Right atrium auricular region (tissue), 2 donors: Measurements from ENCODE around the gene ARHGEF39. TPM values are rescaled to one million over a fixed set of nuclear protein-coding genes. Genes with fewer than 3 reads are reported as not detected.
A peak's percentile ranks its signal among the peaks of the same experiment; 100 is the strongest.

Source experiments
- DNase-seq: peaks from one replicate; pipeline ENCODE4 v3.0.0-alpha.2; 2019; ENCODE audit warnings: low spot score
- H3K27ac ChIP-seq, 2 donors: fragments of 200-600 bp; sonication (generic); 1 replicate in 1 of 2; 2 replicates in 1 of 2; pipeline ENCODE4 v1.5.1; 2016 to 2019
- H3K27me3 ChIP-seq, 2 donors: fragments of 200-600 bp; sonication (generic); one replicate each; pipeline versions ENCODE4 v1.5.1 to v1.6.0; 2017 to 2019
- H3K36me3 ChIP-seq: fragments of 200-600 bp; sonication (generic); one replicate; pipeline ENCODE4 v1.5.1; 2016
- H3K4me1 ChIP-seq, 2 donors: fragments of 200-600 bp; sonication (generic); one replicate each; pipeline versions ENCODE4 v1.5.1 to v1.6.0; 2017 to 2019
- H3K4me3 ChIP-seq, 2 donors: fragments of 200-600 bp; sonication (generic); 1 replicate in 1 of 2; 2 replicates in 1 of 2; pipeline ENCODE4 v1.5.1; 2017 to 2019; ENCODE audit warnings: mild to moderate bottlenecking in 1 of 2, moderate library complexity in 1 of 2
- H3K9me3 ChIP-seq, 2 donors: fragments of 200-600 bp; sonication (generic); one replicate each; pipeline ENCODE4 v1.5.1; 2019
- CTCF ChIP-seq, 2 donors: fragments of 200-600 bp; sonication (generic); IDR thresholded peaks; one replicate each; pipeline ENCODE4 v1.5.1; 2019; ENCODE audit warnings: antibody characterized with exemption in 2 of 2
- total RNA-seq, 2 donors: library from RNA; depleted of rRNA; stranded (reverse); fragments of >200 nt; gene quantifications; one replicate each; pipeline ENCODE4 v1.1.0, GENCODE V29; 2016

The ARHGEF39 gene
- total RNA-seq, 2 donors from 2014 or later, result 0.44 TPM; not detected in 1

- H3K4me1 ChIP-seq, result peaks cover 0 to 42% of the 10 kb centered on the region in 2 donors
- H3K27ac ChIP-seq, result peak within 1 kb of the TSS; percentile 97 to 98
- H3K4me3 ChIP-seq, result peak within 1 kb of the TSS; percentile 85 to 89
- TF ChIP-seq CTCF (IDR thresholded peaks at IDR 0.05), result peak; percentile 12 to 22
- no peaks in the 10 kb centered on the region for H3K27me3 ChIP-seq
- peak; percentile 99 for DNase-seq
- peaks cover 15% of the 10 kb centered on the region for H3K36me3 ChIP-seq
- H3K9me3 ChIP-seq, result no peaks in the 10 kb centered on the region
Observed at GRCh38 chr9:35657546-35658136, 7.4 kb downstream of the ARHGEF39 start, which contains the start of gene RMRP. TSS of gene RMRP (minus strand) at chr9:35658019.

- Histone ChIP-seq H3K4me3 (peak overlapping the region; percentile 36 to 89), H3K9me3 (no peaks in the 10 kb centered on the region), H3K27me3 (no peaks in the 10 kb centered on the region), H3K4me1 (peaks cover 0 to 42% of the 10 kb centered on the region in 2 donors), H3K36me3 (peaks cover 15% of the 10 kb centered on the region), H3K27ac (peak overlapping the region; percentile 97 to 98)
- no peak for TF ChIP-seq CTCF (IDR thresholded peaks at IDR 0.05)
- DNase-seq, result no peak
Observed at GRCh38 chr9:35656831-35657545, 8.0 kb downstream of the ARHGEF39 start.

GRCh38 chr9:35656348-35656747, 8.6 kb downstream of the ARHGEF39 start:
- peaks cover 0 to 35% of the 10 kb centered on the region in 2 donors for H3K4me1 ChIP-seq
- H3K9me3 ChIP-seq, result no peaks in the 10 kb centered on the region
- no peak for TF ChIP-seq CTCF (IDR thresholded peaks at IDR 0.05)
- H3K27ac ChIP-seq, result peak overlapping the region in 1 of 2 donors; percentile 97
- DNase-seq, result no peak
- H3K27me3 ChIP-seq, result no peaks in the 10 kb centered on the region
- peaks cover 15% of the 10 kb centered on the region for H3K36me3 ChIP-seq
- H3K4me3 ChIP-seq, result no peak overlapping the region

GRCh38 chr9:35653611-35654010, 11.4 kb downstream of the ARHGEF39 start:
- Histone ChIP-seq H3K4me1 (peaks cover 0 to 9% of the 10 kb centered on the region in 2 donors), H3K27me3 (no peaks in the 10 kb centered on the region), H3K9me3 (no peaks in the 10 kb centered on the region), H3K27ac (no peak overlapping the region), H3K4me3 (no peak overlapping the region), H3K36me3 (no peaks in the 10 kb centered on the region)
- no peak for DNase-seq
- TF ChIP-seq CTCF (IDR thresholded peaks at IDR 0.05), result no peak

- Histone ChIP-seq H3K27me3 (no peaks in the 10 kb centered on the region), H3K27ac (no peak overlapping the region), H3K4me1 (peaks cover 0 to 9% of the 10 kb centered on the region in 2 donors), H3K4me3 (no peak overlapping the region), H3K36me3 (no peaks in the 10 kb centered on the region), H3K9me3 (no peaks in the 10 kb centered on the region)
- no peak for TF ChIP-seq CTCF (IDR thresholded peaks at IDR 0.05)
- no peak for DNase-seq
Observed at GRCh38 chr9:35652829-35653209, 12.2 kb downstream of the ARHGEF39 start.
